K562 (cell line): ENCODE data around the gene COX7A2. TPM values are rescaled to one million over a fixed set of nuclear protein-coding genes. Genes with fewer than 3 reads are reported as not detected.

ENCODE experiments used
- ARID1B ChIP-seq: fragments of 450-650 bp; IDR thresholded peaks from 2 replicates; pipeline ENCODE4 v1.6.1; 2016; ENCODE audit warnings: antibody characterized with exemption, mild to moderate bottlenecking, inconsistent platforms
- CBFB ChIP-seq: sonication (generic); formaldehyde crosslinking; IDR thresholded peaks from 2 replicates; pipeline ENCODE4 v1.4.0; 2020; ENCODE audit warnings: mild to moderate bottlenecking, missing genetic modification reagents
- CEBPG ChIP-seq, 3 experiments: fragments of 200-800 bp in 1 of 3; sonication (Bioruptor generic) in 1 of 3; sonication (generic) in 1 of 3; formaldehyde crosslinking in 1 of 3; IDR thresholded peaks in 2 of 3; conservative IDR thresholded peaks in 1 of 3; 2 replicates each; pipeline versions ENCODE4 v1.6.1 to v1.8.0; 2016 to 2022; ENCODE audit warnings: missing compliant biosample characterization in 2 of 3, missing genetic modification characterization in 2 of 3, mild to moderate bottlenecking in 1 of 3, missing genetic modification reagents in 1 of 3
- CREB1 ChIP-seq, 2 experiments: sonication (generic) in 1 of 2; formaldehyde crosslinking in 1 of 2; IDR thresholded peaks; 2 replicates each; pipeline versions ENCODE4 v1.6.1 to v1.8.0; 2012 to 2022; ENCODE audit warnings: inconsistent platforms in 1 of 2, mild to moderate bottlenecking in 1 of 2, missing genetic modification reagents in 1 of 2, moderate library complexity in 1 of 2
- FOXP1 ChIP-seq: sonication (generic); formaldehyde crosslinking; IDR thresholded peaks from 2 replicates; pipeline ENCODE4 v1.8.0; 2022; ENCODE audit warnings: mild to moderate bottlenecking, missing genetic modification reagents
- GABPB1 ChIP-seq: sonication (generic); formaldehyde crosslinking; IDR thresholded peaks from 2 replicates; pipeline ENCODE4 v1.8.0; 2022; ENCODE audit warnings: mild to moderate bottlenecking, missing genetic modification reagents
- GATA2 ChIP-seq: sonication (generic); formaldehyde crosslinking; IDR thresholded peaks from 2 replicates; pipeline ENCODE4 v1.4.0; 2020; ENCODE audit warnings: mild to moderate bottlenecking, missing genetic modification reagents
- HEY1 ChIP-seq: fragments of 250-450 bp; sonication (Bioruptor Pico); IDR thresholded peaks from 2 replicates; pipeline ENCODE4 v1.5.0; 2020; ENCODE audit warnings: mild to moderate bottlenecking, moderate library complexity, borderline replicate concordance
- HNRNPLL ChIP-seq: fragments of 200-400 bp; formaldehyde crosslinking; IDR thresholded peaks from 2 replicates; pipeline ENCODE4 v1.6.1; 2017; ENCODE audit warnings: low read length, low read depth, mild to moderate bottlenecking; ENCODE audit not compliant: poor library complexity, severe bottlenecking
- KDM4B ChIP-seq, 2 experiments: fragments of 450-650 bp in 1 of 2; sonication (generic) in 1 of 2; IDR thresholded peaks; 2 replicates each; pipeline ENCODE4 v1.6.1; 2016 to 2017; ENCODE audit warnings: borderline replicate concordance in 2 of 2, antibody characterized with exemption in 1 of 2, low read depth in 1 of 2, mild to moderate bottlenecking in 1 of 2
- MCM2 ChIP-seq: fragments of 450-650 bp; IDR thresholded peaks from 2 replicates; pipeline ENCODE4 v1.6.1; 2017; ENCODE audit warnings: low read depth, mild to moderate bottlenecking
- NFRKB ChIP-seq: fragments of 450-650 bp; IDR thresholded peaks from 2 replicates; pipeline ENCODE4 v1.6.1; 2016; ENCODE audit warnings: low read depth
- POLR2B ChIP-seq: fragments of 450-650 bp; IDR thresholded peaks from 2 replicates; pipeline ENCODE4 v1.6.1; 2018; ENCODE audit warnings: low read depth; ENCODE audit not compliant: partially characterized antibody
- POU5F1 ChIP-seq: fragments of 150-350 bp; IDR thresholded peaks from 2 replicates; pipeline ENCODE4 v1.6.1; 2014; ENCODE audit warnings: borderline replicate concordance, low read length, low read depth, mild to moderate bottlenecking; ENCODE audit not compliant: partially characterized antibody
- PRMT5 ChIP-seq: sonication (generic); formaldehyde crosslinking; IDR thresholded peaks from 2 replicates; pipeline ENCODE4 v1.5.0; 2020; ENCODE audit warnings: missing genetic modification reagents
- RB1 ChIP-seq: fragments of 450-650 bp; IDR thresholded peaks from 2 replicates; pipeline ENCODE4 v1.6.1; 2017; ENCODE audit warnings: low read depth, mild to moderate bottlenecking
- SP1 ChIP-seq: sonication (generic); formaldehyde crosslinking; IDR thresholded peaks from 2 replicates; pipeline ENCODE4 v1.8.1; 2022; ENCODE audit warnings: mild to moderate bottlenecking, missing genetic modification reagents
- SUPT5H ChIP-seq: fragments of 450-650 bp; IDR thresholded peaks from 2 replicates; pipeline ENCODE4 v1.6.1; 2016
- TBP ChIP-seq: optimal IDR thresholded peaks from 2 replicates; pipeline ENCODE3; 2011; ENCODE audit warnings: low read depth, low read length, improper control_type of control experiment
- ZBTB49 ChIP-seq: sonication (generic); formaldehyde crosslinking; IDR thresholded peaks from 2 replicates; pipeline ENCODE4 v1.8.0; 2022; ENCODE audit warnings: missing genetic modification reagents, mild to moderate bottlenecking, borderline replicate concordance
- ZNF217 ChIP-seq: sonication (generic); formaldehyde crosslinking; IDR thresholded peaks from 2 replicates; pipeline ENCODE4 v1.8.0; 2022; ENCODE audit warnings: mild to moderate bottlenecking, missing genetic modification reagents
- ZNF282 ChIP-seq: sonication (generic); formaldehyde crosslinking; IDR thresholded peaks from 2 replicates; pipeline ENCODE4 v1.8.1; 2023; ENCODE audit warnings: missing genetic modification reagents
- ZNF518B ChIP-seq: fragments of 250-450 bp; sonication (Bioruptor Pico); IDR thresholded peaks from 2 replicates; pipeline ENCODE4 v1.5.0; 2021; ENCODE audit warnings: mild to moderate bottlenecking, moderate library complexity
- polyA plus RNA-seq, 8 experiments: library from polyadenylated mRNA; depleted of rRNA in 4 of 8; stranded (reverse) in 5 of 8; unstranded in 3 of 8; fragments of >200 nt; fragmentation: Nextera tagmentation in 2 of 8; fragmentation: Illumina TruSeq in 1 of 8; extraction: Ambion mirVana in 2 of 8; extraction: Trizol in 1 of 8; gene quantifications; 2 replicates each; pipeline versions ENCODE4 v1.2.1 to v1.2.3, GENCODE V29; 2011 to 2014; ENCODE audit warnings: inconsistent platforms in 1 of 8, missing spikeins in 1 of 8
- total RNA-seq, 7 experiments: library from RNA; depleted of rRNA in 6 of 7; stranded (reverse); fragments of >200 nt in 6 of 7; fragmentation: Illumina TruSeq in 2 of 7; extraction: Trizol in 2 of 7; gene quantifications; 2 replicates each; pipeline versions ENCODE4 v1.2.1 to v1.2.3, GENCODE V29; 2011 to 2021; ENCODE audit warnings: low replicate concordance in 1 of 7

Gene COX7A2
- total and polyA plus RNA-seq, 9 of the 15 experiments (the other 6 are each of a cell fraction or from before 2014, with no cell fraction given), result 234 to 2,216 (median 585) TPM

- TF ChIP-seq CBFB (no peak), SP1 (CRISPR knock-in tag) (peak; percentile 54; the same call in 1 of the 2 replicates), HEY1 (CRISPR knock-in tag) (no peak), ZNF217 (CRISPR knock-in tag) (no peak), ZNF282 (CRISPR knock-in tag) (no peak), NFRKB (peak; percentile 88; the same call in 1 of the 2 replicates), CREB1 (IDR thresholded peaks at IDR 0.05) (peak; percentile 64; the same call in 1 of the 2 replicates), CREB1 (CRISPR knock-in tag; IDR thresholded peaks at IDR 0.05) (0 out of 2 replicates have a peak, but pooled peaks have one; percentile 44), ARID1B (peak; percentile 37; the same call in 1 of the 2 replicates), POLR2B (peak; percentile 97), FOXP1 (CRISPR knock-in tag) (no peak), PRMT5 (CRISPR knock-in tag) (no peak), ZBTB49 (no peak), RB1 (no peak; the same call in 1 of the 2 replicates), MCM2 (no peak), HNRNPLL (peak; percentile 79), CEBPG (CRISPR knock-in tag; IDR thresholded peaks at IDR 0.05) (peak; percentile 69; the same call in 1 of the 2 replicates), CEBPG (tag; conservative IDR thresholded peaks at IDR 0.05 in 1 of 2, IDR thresholded peaks at IDR 0.05 in 1 of 2) (peak in 1 of 2 experiments; percentile 62; a peak in 1 of 4 replicates), TBP (peak; percentile 84), GABPB1 (CRISPR knock-in tag) (peak; percentile 93), GATA2 (CRISPR knock-in tag) (no peak), SUPT5H (peak; percentile 98), ZNF518B (no peak), POU5F1 (no peak), KDM4B (IDR thresholded peaks at IDR 0.05; ENCODE audit: borderline replicate concordance in 2 of 2, low read depth in 1 of 2) (peak in 1 of 2 experiments; percentile 56; a peak in 1 of 4 replicates)
Measured at GRCh38 chr6:75243333-75244062, at the start of gene COX7A2 (continued).
